HG03520 (cell line): Measurements from ENCODE around the gene C3orf52.

Source experiments
- ATAC-seq: cut with Tn5 transposase; IDR thresholded peaks from one replicate; pipeline ENCODE4 v1.9.1; 2021; ENCODE audit warnings: mild to moderate bottlenecking, moderate library complexity; ENCODE audit not compliant: unreplicated experiment

Gene C3orf52

GRCh38 chr3:112084980-112085705 lies 1.0 kb upstream of the C3orf52 start:
- ATAC-seq = no peak

GRCh38 chr3:112085735-112086075 lies 484 bp upstream of the C3orf52 start:
- ATAC-seq = no peak

GRCh38 chr3:112086875-112087524 lies 811 bp downstream of the C3orf52 start:
- ATAC-seq = no peak

GRCh38 chr3:112087746-112088145 lies 1.6 kb downstream of the C3orf52 start:
- no peak for ATAC-seq

GRCh38 chr3:112088944-112089343 lies 2.8 kb downstream of the C3orf52 start:
- ATAC-seq = no peak

GRCh38 chr3:112089956-112090886 lies 4.0 kb downstream of the C3orf52 start:
- ATAC-seq = no peak

GRCh38 chr3:112090887-112091586 lies 4.8 kb downstream of the C3orf52 start:
- ATAC-seq = no peak

- ATAC-seq = no peak
Observed at GRCh38 chr3:112092496-112093179, 6.4 kb downstream of the C3orf52 start.

GRCh38 chr3:112093180-112093522 lies 7.0 kb downstream of the C3orf52 start:
- no peak for ATAC-seq

- no peak for ATAC-seq
Observed at GRCh38 chr3:112095731-112096130, 9.5 kb downstream of the C3orf52 start.

- ATAC-seq = no peak
Observed at GRCh38 chr3:112096176-112096575, 10.0 kb downstream of the C3orf52 start.

- no peak for ATAC-seq
Observed at GRCh38 chr3:112097378-112097777, 11.2 kb downstream of the C3orf52 start.

GRCh38 chr3:112101916-112102315 lies 15.7 kb downstream of the C3orf52 start:
- ATAC-seq = no peak

- no peak for ATAC-seq
Observed at GRCh38 chr3:112104774-112105173, 18.6 kb downstream of the C3orf52 start.

- no peak for ATAC-seq
Observed at GRCh38 chr3:112109322-112109721, 23.1 kb downstream of the C3orf52 start.

GRCh38 chr3:112111785-112112402 lies 25.7 kb downstream of the C3orf52 start:
- ATAC-seq = peak; percentile 55

GRCh38 chr3:112114576-112115160 lies 28.5 kb downstream of the C3orf52 start:
- ATAC-seq = peak; percentile 21

- ATAC-seq = peak; percentile 29
Observed at GRCh38 chr3:112115161-112115739, 29.1 kb downstream of the C3orf52 start.

- no peak for ATAC-seq
Observed at GRCh38 chr3:112115806-112116383, 29.7 kb downstream of the C3orf52 start.
